ENCODE results near the gene FAM131B.
"Not testable (repeated sequence)": the region's sequence is repeated elsewhere in the genome, so short reads cannot be mapped to it uniquely, and the experiment has no call there.

The FAM131B gene

DNA sequence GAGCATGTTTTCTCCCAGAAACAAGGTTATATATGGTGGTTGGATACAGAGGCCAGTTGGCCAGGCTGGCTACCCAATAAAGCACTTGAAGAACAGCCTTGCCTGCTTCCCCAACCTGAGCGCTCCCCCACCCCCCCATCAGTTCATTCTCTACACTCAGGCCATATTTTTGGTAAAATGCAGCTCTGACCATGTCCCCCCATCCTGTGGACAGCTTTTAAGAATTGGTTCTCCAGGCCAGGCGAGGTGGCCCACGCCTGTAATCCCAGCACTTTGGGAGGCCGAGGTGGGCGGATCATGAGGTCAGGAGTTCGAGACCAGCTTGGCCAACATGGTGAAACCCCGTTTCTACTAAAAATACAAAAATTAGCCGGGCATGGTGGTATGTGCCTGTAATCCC lies 29.9 kb upstream of the FAM131B start:
- not testable (repeated sequence) for ATAC-seq
- TF ChIP-seq TOX (CRISPR knock-in tag; IDR thresholded peaks at IDR 0.05; ENCODE audit: borderline replicate concordance) (peak; percentile 51), RARB (CRISPR knock-in tag; IDR thresholded peaks at IDR 0.05) (peak; percentile 69; the same call in 1 of the 2 replicates), ZC3H10 (CRISPR knock-in tag; IDR thresholded peaks at IDR 0.05) (peak; percentile 92)

DNA sequence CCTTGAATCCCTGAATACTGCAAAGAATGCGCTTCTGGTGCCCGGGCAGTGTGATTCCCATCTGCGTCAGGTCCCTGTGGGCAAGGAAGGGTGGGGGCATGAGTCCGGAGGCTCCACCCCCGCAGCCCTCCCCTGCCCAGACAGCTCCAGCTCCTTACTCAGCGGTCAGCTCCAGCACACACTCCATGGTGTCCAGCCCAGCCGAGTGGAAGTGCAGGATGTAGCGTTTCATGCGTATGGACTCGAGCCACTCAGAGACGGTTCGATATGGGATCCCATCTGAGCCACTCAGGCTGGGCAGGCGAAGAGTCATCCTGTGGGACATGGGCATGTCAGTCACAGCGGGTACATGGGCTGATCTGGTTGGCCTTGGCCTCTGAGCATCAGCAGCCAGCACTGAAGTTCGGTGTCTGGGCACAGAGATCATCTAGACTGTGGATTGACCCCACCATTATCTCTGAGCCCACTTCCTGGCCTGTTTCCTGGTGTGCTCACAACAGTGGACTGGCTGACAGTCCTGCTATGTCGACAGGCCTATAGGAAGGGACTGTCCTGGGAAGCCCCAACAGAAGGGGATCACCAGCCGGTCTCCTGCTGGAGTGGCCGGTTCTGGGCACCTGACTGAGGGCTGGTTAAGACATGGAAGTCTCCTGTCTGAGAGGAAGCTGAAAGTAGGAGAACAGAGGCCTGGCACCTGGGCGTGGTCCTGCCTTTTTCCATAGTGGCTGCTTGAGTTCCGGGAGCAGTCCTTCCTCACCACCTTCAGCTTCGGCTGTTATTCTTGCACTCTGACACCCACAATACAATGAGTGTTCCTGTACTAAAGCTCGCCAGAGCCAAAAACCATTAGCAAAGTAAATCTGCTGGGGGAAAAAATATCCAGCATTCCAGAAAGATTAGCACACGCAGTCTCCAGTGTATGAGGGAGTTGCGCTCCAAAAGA lies 29.2 kb upstream of the FAM131B start:
- TF ChIP-seq ZC3H10 (CRISPR knock-in tag; IDR thresholded peaks at IDR 0.05) (peak; percentile 47; the same call in 1 of the 2 replicates), TCF4 (CRISPR knock-in tag; IDR thresholded peaks at IDR 0.05; ENCODE audit: borderline replicate concordance) (no peak), CSDC2 (CRISPR knock-in tag; IDR thresholded peaks at IDR 0.05) (no peak), SNAI2 (CRISPR knock-in tag; IDR thresholded peaks at IDR 0.05) (0 out of 2 replicates have a peak, but pooled peaks have one; percentile 30), ISL1 (CRISPR knock-in tag; IDR thresholded peaks at IDR 0.05) (peak; percentile 70), PATZ1 (CRISPR knock-in tag; IDR thresholded peaks at IDR 0.05; ENCODE audit: borderline replicate concordance) (0 out of 2 replicates have a peak, but pooled peaks have one; percentile 55)
- ATAC-seq: no peak

GRCh38 chr7:143390773-143391317 lies 28.3 kb upstream of the FAM131B start:
- ATAC-seq: no peak
- TF ChIP-seq CSDC2 (CRISPR knock-in tag; IDR thresholded peaks at IDR 0.05) (no peak), CSRNP3 (CRISPR knock-in tag; IDR thresholded peaks at IDR 0.05) (no peak), TCF4 (CRISPR knock-in tag; IDR thresholded peaks at IDR 0.05; ENCODE audit: borderline replicate concordance) (no peak), OSR1 (CRISPR knock-in tag; IDR thresholded peaks at IDR 0.05) (no peak), PPARA (CRISPR knock-in tag; IDR thresholded peaks at IDR 0.05; ENCODE audit: borderline replicate concordance) (no peak), ZNF70 (CRISPR knock-in tag; IDR thresholded peaks at IDR 0.05) (no peak), ESRRG (CRISPR knock-in tag; IDR thresholded peaks at IDR 0.05) (no peak)
- TF ChIP-seq, protein P1, sequence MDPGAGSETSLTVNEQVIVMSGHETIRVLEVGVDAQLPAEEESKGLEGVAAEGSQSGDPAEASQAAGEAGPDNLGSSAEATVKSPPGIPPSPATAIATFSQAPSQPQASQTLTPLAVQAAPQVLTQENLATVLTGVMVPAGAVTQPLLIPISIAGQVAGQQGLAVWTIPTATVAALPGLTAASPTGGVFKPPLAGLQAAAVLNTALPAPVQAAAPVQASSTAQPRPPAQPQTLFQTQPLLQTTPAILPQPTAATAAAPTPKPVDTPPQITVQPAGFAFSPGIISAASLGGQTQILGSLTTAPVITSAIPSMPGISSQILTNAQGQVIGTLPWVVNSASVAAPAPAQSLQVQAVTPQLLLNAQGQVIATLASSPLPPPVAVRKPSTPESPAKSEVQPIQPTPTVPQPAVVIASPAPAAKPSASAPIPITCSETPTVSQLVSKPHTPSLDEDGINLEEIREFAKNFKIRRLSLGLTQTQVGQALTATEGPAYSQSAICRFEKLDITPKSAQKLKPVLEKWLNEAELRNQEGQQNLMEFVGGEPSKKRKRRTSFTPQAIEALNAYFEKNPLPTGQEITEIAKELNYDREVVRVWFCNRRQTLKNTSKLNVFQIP (CRISPR knock-in tag; IDR thresholded peaks at IDR 0.05; ENCODE audit: borderline replicate concordance, low read depth): no peak

- ATAC-seq: no peak
- TF ChIP-seq TOX (CRISPR knock-in tag; IDR thresholded peaks at IDR 0.05; ENCODE audit: borderline replicate concordance) (0 out of 2 replicates have a peak, but pooled peaks have one; percentile 13), ZC3H10 (CRISPR knock-in tag; IDR thresholded peaks at IDR 0.05) (peak; percentile 81), SNAI2 (CRISPR knock-in tag; IDR thresholded peaks at IDR 0.05) (no peak), RARB (CRISPR knock-in tag; IDR thresholded peaks at IDR 0.05) (peak; percentile 69; the same call in 1 of the 2 replicates)
Observed at GRCh38 chr7:143390104-143390772, 27.7 kb upstream of the FAM131B start.

GRCh38 chr7:143389316-143390103 lies 27.0 kb upstream of the FAM131B start:
- ATAC-seq: no peak
- no peak for TF ChIP-seq ISL1 (CRISPR knock-in tag; IDR thresholded peaks at IDR 0.05)
- no peak for TF ChIP-seq OSR1 (CRISPR knock-in tag; IDR thresholded peaks at IDR 0.05)
- peak; percentile 68; the same call in 1 of the 2 replicates for TF ChIP-seq ZC3H10 (CRISPR knock-in tag; IDR thresholded peaks at IDR 0.05)
- no peak for TF ChIP-seq TCF4 (CRISPR knock-in tag; IDR thresholded peaks at IDR 0.05; ENCODE audit: borderline replicate concordance)
- no peak for TF ChIP-seq ESRRG (CRISPR knock-in tag; IDR thresholded peaks at IDR 0.05)
- peak; percentile 46; the same call in 1 of the 2 replicates for TF ChIP-seq PATZ1 (CRISPR knock-in tag; IDR thresholded peaks at IDR 0.05; ENCODE audit: borderline replicate concordance)
- no peak for TF ChIP-seq CSDC2 (CRISPR knock-in tag; IDR thresholded peaks at IDR 0.05)
- TF ChIP-seq ZFP3 (CRISPR knock-in tag; IDR thresholded peaks at IDR 0.05): no peak

Measured in SK-N-SH treated with all-trans-retinoic acid at 6 μM for 48 hours (cell line).